GM18951 (cell line): ENCODE measurements around the gene DLGAP3.

Experiments used
- POLR2A ChIP-seq: IDR thresholded peaks from 4 replicates; pipeline ENCODE4 v1.6.1; 2011; ENCODE audit warnings: mild to moderate bottlenecking; ENCODE audit not compliant: insufficient read length, insufficient read depth; ENCODE audit errors: extremely low read depth
- in situ Hi-C: fragments of 300-500 bp; cut with MboI; formaldehyde crosslinking; loops from one replicate; pipeline ENCODE4 v1.12.0; 2022; ENCODE audit warnings: low sequenced_read_pairs, mixed read lengths, inconsistent platforms; ENCODE audit not compliant: unreplicated experiment

The DLGAP3 gene

GRCh38 chr1:34925730-34926129, 3.7 kb downstream of the DLGAP3 start:
- no peak for TF ChIP-seq POLR2A
- in situ Hi-C loops = no loop called here

DNA sequence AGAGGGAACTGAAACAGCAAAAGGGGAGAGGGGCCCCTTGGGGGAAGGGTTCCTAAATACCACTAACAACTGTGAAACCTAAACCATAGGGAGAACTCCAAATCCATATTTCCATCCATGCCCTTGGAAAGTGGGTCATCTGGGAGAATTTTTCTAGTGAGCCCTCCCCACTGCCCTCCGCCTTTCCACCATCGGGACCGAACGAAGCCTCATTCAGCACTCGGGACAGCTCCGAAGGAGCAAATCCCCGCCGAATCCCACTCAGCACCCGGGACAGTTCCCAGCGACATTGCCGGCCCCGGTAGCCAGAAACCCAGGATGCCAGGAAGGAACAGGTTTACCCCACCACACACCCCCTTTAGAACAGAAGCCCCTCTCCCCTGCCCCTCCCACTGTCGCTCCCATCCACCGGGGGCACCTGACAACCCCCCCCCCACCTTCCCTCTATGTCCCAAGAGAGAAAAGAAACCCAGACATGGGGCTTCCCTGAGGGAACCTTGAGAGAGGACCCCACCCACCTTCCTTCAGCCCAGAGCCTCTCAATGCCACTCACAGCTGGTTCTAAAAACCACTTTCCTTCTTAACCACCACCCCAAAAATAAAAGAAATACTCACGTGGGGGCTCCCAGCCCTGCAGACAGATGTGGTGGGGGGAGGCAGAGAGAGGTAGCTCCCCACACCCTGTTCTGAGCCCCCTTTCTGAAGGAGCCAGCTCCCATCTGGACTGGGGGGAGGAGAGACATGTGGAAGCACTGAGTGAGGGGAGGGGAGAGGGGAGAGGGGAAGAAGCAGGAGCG, 4.5 kb downstream of the DLGAP3 start:
- in situ Hi-C loops = no loop called here
- no peak for TF ChIP-seq POLR2A

GRCh38 chr1:34923490-34923889, 6.0 kb downstream of the DLGAP3 start:
- in situ Hi-C loops = no loop called here
- TF ChIP-seq POLR2A = no peak

GRCh38 chr1:34918977-34919561, 10.4 kb downstream of the DLGAP3 start:
- no peak for TF ChIP-seq POLR2A
- in situ Hi-C loops = no loop called here

GRCh38 chr1:34918386-34918976, 11.0 kb downstream of the DLGAP3 start:
- in situ Hi-C loops = no loop called here
- no peak for TF ChIP-seq POLR2A

DNA sequence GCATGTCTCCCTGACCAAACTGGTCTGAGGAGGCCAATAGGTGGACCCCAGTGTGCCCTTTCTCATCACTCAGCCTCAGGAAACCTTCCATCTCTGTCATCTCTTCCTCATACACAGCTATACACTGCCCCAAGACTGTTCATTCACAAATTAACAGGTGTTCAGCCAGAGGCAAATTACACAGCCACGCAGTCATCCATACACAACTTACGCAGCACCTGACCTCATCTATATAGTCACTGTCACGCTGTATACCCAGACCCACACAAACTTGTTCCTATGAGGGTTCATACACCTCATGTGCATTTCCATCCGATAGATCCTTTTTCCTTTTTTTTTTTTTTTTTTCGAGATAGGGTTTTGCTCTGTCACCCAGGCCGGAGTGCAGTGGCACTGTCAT, 12.4 kb downstream of the DLGAP3 start:
- in situ Hi-C loops = no loop called here
- no peak for TF ChIP-seq POLR2A

GRCh38 chr1:34916104-34916503, 13.3 kb downstream of the DLGAP3 start:
- no peak for TF ChIP-seq POLR2A
- in situ Hi-C loops = no loop called here

GRCh38 chr1:34915521-34915920, 13.9 kb downstream of the DLGAP3 start:
- in situ Hi-C loops = no loop called here
- no peak for TF ChIP-seq POLR2A

- in situ Hi-C loops = no loop called here
- no peak for TF ChIP-seq POLR2A
Observed at GRCh38 chr1:34914958-34915357, 14.5 kb downstream of the DLGAP3 start.

DNA sequence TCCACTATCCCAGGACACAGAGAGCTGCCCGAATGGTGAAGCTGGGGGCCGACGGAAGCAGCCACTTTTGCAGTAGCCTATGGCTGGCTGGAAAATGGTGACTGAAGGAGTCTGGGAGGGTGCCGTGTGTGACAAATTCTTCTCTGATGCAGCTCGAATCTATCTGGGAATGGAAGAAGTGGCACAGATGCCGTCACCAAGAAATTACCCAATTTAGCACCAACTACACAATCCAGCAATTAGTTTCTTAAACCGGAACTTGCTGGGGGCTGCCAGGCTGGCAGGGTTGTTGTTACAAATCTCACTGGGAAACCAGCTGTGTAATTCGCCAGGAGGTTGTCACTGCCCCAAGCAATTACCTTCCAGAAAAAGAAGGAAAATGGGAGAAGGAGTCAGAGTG, 18.0 kb downstream of the DLGAP3 start:
- no peak for TF ChIP-seq POLR2A
- in situ Hi-C loops = no loop called here

GRCh38 chr1:34910425-34910824, 19.0 kb downstream of the DLGAP3 start:
- no peak for TF ChIP-seq POLR2A
- in situ Hi-C loops = no loop called here

DNA sequence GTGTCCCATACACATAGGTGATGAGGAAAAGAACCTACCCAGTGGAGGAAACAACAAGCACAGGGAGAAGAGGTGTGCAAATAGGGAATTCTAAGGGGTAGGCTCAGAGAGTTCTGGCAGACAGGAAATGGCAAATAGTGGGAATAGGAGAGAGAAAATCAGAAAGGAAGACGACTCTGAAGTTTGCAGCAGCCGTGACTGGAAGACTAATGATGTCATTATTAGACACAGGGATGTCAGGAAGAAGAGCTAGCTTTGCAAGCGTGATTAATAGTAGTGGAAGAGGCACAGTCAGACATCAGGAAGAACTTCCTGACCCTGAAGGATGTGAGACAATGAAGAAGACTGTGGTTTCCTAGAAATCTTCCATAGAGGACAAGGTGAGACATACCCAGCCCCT, 21.1 kb downstream of the DLGAP3 start:
- in situ Hi-C loops = no loop called here
- no peak for TF ChIP-seq POLR2A

DNA sequence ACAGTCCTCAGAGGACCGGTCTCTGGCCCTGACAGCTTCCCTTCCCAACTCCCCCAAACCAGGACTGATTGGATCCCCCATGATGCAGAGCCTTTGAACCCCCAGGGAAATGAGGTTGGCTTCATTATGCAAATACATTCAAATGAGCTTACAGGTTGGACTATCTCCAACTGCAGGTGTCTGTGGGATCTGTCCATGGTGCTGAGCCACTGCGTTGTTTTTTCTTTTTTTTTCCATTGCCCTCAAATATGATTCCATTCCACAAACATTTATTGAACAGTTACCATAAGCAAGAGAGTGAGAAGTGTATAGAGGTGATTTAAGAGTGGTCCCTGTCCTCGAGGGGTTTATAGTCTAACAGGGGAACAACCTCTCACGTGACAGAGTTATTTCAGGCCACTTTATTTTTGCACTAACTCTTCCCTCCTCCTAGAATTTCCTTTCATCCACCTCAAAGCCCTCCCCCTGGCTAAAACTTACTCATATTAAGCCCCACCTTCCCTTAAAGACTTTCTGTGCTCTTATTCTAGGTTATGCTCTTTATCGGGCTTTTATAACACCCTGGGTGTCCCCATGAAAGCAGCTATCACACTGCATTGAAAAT, 21.9 kb downstream of the DLGAP3 start:
- no peak for TF ChIP-seq POLR2A
- in situ Hi-C loops = no loop called here
